Mesendoderm (in vitro differentiated cells): ENCODE measurements around the gene CCDC197.

ENCODE experiments used
- DNase-seq: peaks from one replicate; pipeline ENCODE4 v3.0.0; 2013
- H2AK5ac ChIP-seq: 2 replicates; pipeline ENCODE4 v1.6.1; 2013; ENCODE audit warnings: low read length, inconsistent platforms
- H2BK120ac ChIP-seq: 2 replicates; pipeline ENCODE4 v1.6.1; 2013; ENCODE audit warnings: low read depth, mild to moderate bottlenecking, low read length, moderate library complexity, mixed read lengths
- H2BK15ac ChIP-seq: replicated peaks from 2 replicates; pipeline ENCODE4 v1.6.1; 2013; ENCODE audit warnings: low read depth, mild to moderate bottlenecking, moderate library complexity
- H2BK5ac ChIP-seq: 2 replicates; pipeline ENCODE4 v1.6.1; 2013; ENCODE audit warnings: low read length, inconsistent platforms
- H3K18ac ChIP-seq: 2 replicates; pipeline ENCODE4 v1.6.1; 2013; ENCODE audit warnings: mild to moderate bottlenecking, low read length, mixed read lengths
- H3K23ac ChIP-seq: one replicate; pipeline ENCODE4 v1.6.1; 2013; ENCODE audit warnings: low read length
- H3K27ac ChIP-seq: 2 replicates; pipeline ENCODE4 v1.5.1; 2013; ENCODE audit warnings: low read depth, mild to moderate bottlenecking, inconsistent platforms, low read length, moderate library complexity
- H3K27me3 ChIP-seq: 2 replicates; pipeline ENCODE4 v1.6.1; 2013; ENCODE audit warnings: low read length, control low read depth, mild to moderate bottlenecking, inconsistent platforms; ENCODE audit not compliant: insufficient read depth, poor library complexity
- H3K36me3 ChIP-seq: 2 replicates; pipeline ENCODE4 v1.6.1; 2013; ENCODE audit warnings: low read length, inconsistent platforms; ENCODE audit not compliant: control insufficient read depth, insufficient read depth
- H3K4ac ChIP-seq: one replicate; pipeline ENCODE4 v1.6.1; 2013; ENCODE audit warnings: low read depth, mild to moderate bottlenecking, low read length, moderate library complexity
- H3K4me1 ChIP-seq: 2 replicates; pipeline ENCODE4 v1.6.1; 2013; ENCODE audit warnings: low read depth, low read length, inconsistent platforms; ENCODE audit not compliant: control insufficient read depth
- H3K4me2 ChIP-seq: 2 replicates; pipeline ENCODE4 v1.6.1; 2013; ENCODE audit warnings: low read length
- H3K4me3 ChIP-seq: 2 replicates; pipeline ENCODE4 v1.5.1; 2013; ENCODE audit warnings: mild to moderate bottlenecking, low read length
- H3K56ac ChIP-seq: one replicate; pipeline ENCODE4 v1.6.1; 2013; ENCODE audit warnings: low read length
- H3K79me1 ChIP-seq: 2 replicates; pipeline ENCODE4 v1.6.1; 2013; ENCODE audit warnings: low read length, inconsistent platforms
- H3K79me2 ChIP-seq: 2 replicates; pipeline ENCODE4 v1.6.1; 2013; ENCODE audit warnings: mild to moderate bottlenecking, low read length; ENCODE audit not compliant: control insufficient read depth, insufficient read depth
- H3K9ac ChIP-seq: 2 replicates; pipeline ENCODE4 v1.6.1; 2013; ENCODE audit warnings: low read length, inconsistent platforms
- H4K5ac ChIP-seq: one replicate; pipeline ENCODE4 v1.6.1; 2013; ENCODE audit warnings: low read length
- H4K8ac ChIP-seq: one replicate; pipeline ENCODE4 v1.6.1; 2013; ENCODE audit warnings: low read depth, mild to moderate bottlenecking, control low read depth, low read length, moderate library complexity
- WGBS: extraction: QIAGEN DNeasy Blood & Tissue Kit; methylation state at CpG from one replicate; pipeline ENCODE4 v1.1.7; 2013; ENCODE audit warnings: low lambda C conversion rate, missing lambda C conversion rate; ENCODE audit not compliant: insufficient coverage; ENCODE audit errors: extremely low coverage; 5-methylcytosine and 5-hydroxymethylcytosine counted together

CCDC197 gene

GRCh38 chr14:94045563-94046345 lies 48.7 kb downstream of the CCDC197 start:
- no peak overlapping the region for H4K5ac ChIP-seq
- H3K79me1 ChIP-seq, result no peaks in the 10 kb centered on the region
- H2BK120ac ChIP-seq, result no peak overlapping the region
- no peak overlapping the region for H3K56ac ChIP-seq
- H3K4ac ChIP-seq, result no peak overlapping the region
- H3K4me2 ChIP-seq, result no peak overlapping the region
- H3K4me1 ChIP-seq, result no peaks in the 10 kb centered on the region
- no peak overlapping the region for H2AK5ac ChIP-seq
- H3K23ac ChIP-seq, result no peak overlapping the region
- no peak overlapping the region for H3K27ac ChIP-seq
- WGBS, result no CpG with 5 or more reads among the region's 19 CpGs
- H3K18ac ChIP-seq, result no peak overlapping the region
- no peak overlapping the region for H2BK15ac ChIP-seq
- no peaks in the 10 kb centered on the region for H3K27me3 ChIP-seq
- no peak overlapping the region for H2BK5ac ChIP-seq
- DNase-seq, result no peak
- H4K8ac ChIP-seq, result no peak overlapping the region
- H3K36me3 ChIP-seq, result peaks cover 19% of the 10 kb centered on the region
- no peak overlapping the region for H3K9ac ChIP-seq
- H3K79me2 ChIP-seq, result no peaks in the 10 kb centered on the region
- no peak overlapping the region for H3K4me3 ChIP-seq

GRCh38 chr14:94046696-94047250 lies 49.7 kb downstream of the CCDC197 start:
- H2BK120ac ChIP-seq, result no peak overlapping the region
- H2BK15ac ChIP-seq, result no peak overlapping the region
- peaks cover 19% of the 10 kb centered on the region for H3K36me3 ChIP-seq
- no peak overlapping the region for H2AK5ac ChIP-seq
- no peak overlapping the region for H3K4ac ChIP-seq
- H3K4me3 ChIP-seq, result no peak overlapping the region
- no peak overlapping the region for H2BK5ac ChIP-seq
- H3K27me3 ChIP-seq, result no peaks in the 10 kb centered on the region
- H3K79me2 ChIP-seq, result no peaks in the 10 kb centered on the region
- H3K9ac ChIP-seq, result no peak overlapping the region
- no peak overlapping the region for H3K18ac ChIP-seq
- H4K8ac ChIP-seq, result no peak overlapping the region
- no peak overlapping the region for H4K5ac ChIP-seq
- no peak overlapping the region for H3K27ac ChIP-seq
- H3K23ac ChIP-seq, result no peak overlapping the region
- no CpG with 5 or more reads among the region's 7 CpGs for WGBS
- H3K4me1 ChIP-seq, result no peaks in the 10 kb centered on the region
- no peak overlapping the region for H3K4me2 ChIP-seq
- H3K56ac ChIP-seq, result no peak overlapping the region
- no peaks in the 10 kb centered on the region for H3K79me1 ChIP-seq
- DNase-seq, result no peak

GRCh38 chr14:94047581-94047980 lies 50.5 kb downstream of the CCDC197 start:
- Histone ChIP-seq H4K8ac (no peak overlapping the region), H3K36me3 (peaks cover 20% of the 10 kb centered on the region), H3K4me2 (no peak overlapping the region), H3K79me2 (no peaks in the 10 kb centered on the region), H3K4me1 (no peaks in the 10 kb centered on the region), H4K5ac (no peak overlapping the region), H3K27me3 (no peaks in the 10 kb centered on the region), H3K18ac (no peak overlapping the region), H3K4me3 (no peak overlapping the region), H3K79me1 (no peaks in the 10 kb centered on the region), H2BK120ac (no peak overlapping the region), H2BK15ac (no peak overlapping the region), H3K4ac (no peak overlapping the region), H3K56ac (no peak overlapping the region), H3K27ac (no peak overlapping the region), H2BK5ac (no peak overlapping the region), H3K23ac (no peak overlapping the region), H3K9ac (no peak overlapping the region), H2AK5ac (no peak overlapping the region)
- no peak for DNase-seq
- no CpG with 5 or more reads among the region's 3 CpGs for WGBS

- H3K36me3 ChIP-seq, result peaks cover 22% of the 10 kb centered on the region
- H3K23ac ChIP-seq, result no peak overlapping the region
- H4K5ac ChIP-seq, result no peak overlapping the region
- no peak overlapping the region for H3K18ac ChIP-seq
- no peaks in the 10 kb centered on the region for H3K79me1 ChIP-seq
- no peaks in the 10 kb centered on the region for H3K79me2 ChIP-seq
- H3K4ac ChIP-seq, result no peak overlapping the region
- no peak for DNase-seq
- no peak overlapping the region for H2BK5ac ChIP-seq
- H2AK5ac ChIP-seq, result no peak overlapping the region
- H3K56ac ChIP-seq, result no peak overlapping the region
- no CpG with 5 or more reads among the region's 10 CpGs for WGBS
- no peak overlapping the region for H2BK120ac ChIP-seq
- no peak overlapping the region for H2BK15ac ChIP-seq
- no peak overlapping the region for H3K4me3 ChIP-seq
- H4K8ac ChIP-seq, result no peak overlapping the region
- H3K9ac ChIP-seq, result no peak overlapping the region
- no peak overlapping the region for H3K27ac ChIP-seq
- H3K27me3 ChIP-seq, result no peaks in the 10 kb centered on the region
- H3K4me1 ChIP-seq, result no peaks in the 10 kb centered on the region
- H3K4me2 ChIP-seq, result no peak overlapping the region
Observed at GRCh38 chr14:94048691-94049624, 51.9 kb downstream of the CCDC197 start.

- peaks cover 25% of the 10 kb centered on the region for H3K36me3 ChIP-seq
Observed at GRCh38 chr14:94049625-94050023, 52.5 kb downstream of the CCDC197 start.

More at GRCh38 chr14:94049625-94050023, 52.5 kb downstream of the CCDC197 start:
- Histone ChIP-seq H2BK5ac (no peak overlapping the region), H3K27ac (no peak overlapping the region), H2BK120ac (no peak overlapping the region), H3K4me3 (no peak overlapping the region), H3K56ac (no peak overlapping the region), H4K5ac (no peak overlapping the region), H3K79me2 (no peaks in the 10 kb centered on the region), H2AK5ac (no peak overlapping the region), H3K27me3 (no peaks in the 10 kb centered on the region), H4K8ac (no peak overlapping the region), H3K4me1 (no peaks in the 10 kb centered on the region), H3K18ac (no peak overlapping the region), H3K4me2 (no peak overlapping the region), H2BK15ac (no peak overlapping the region), H3K23ac (no peak overlapping the region), H3K79me1 (no peaks in the 10 kb centered on the region), H3K9ac (no peak overlapping the region), H3K4ac (no peak overlapping the region)
- no CpG with 5 or more reads among the region's 2 CpGs for WGBS
- no peak for DNase-seq
